GM12874 (cell line): ENCODE measurements around the gene DCTN2.

Source experiments
- TF ChIP-seq, protein P1 (sequence below): IDR thresholded peaks from 2 replicates; pipeline ENCODE4 v1.5.1; 2011; ENCODE audit warnings: low read depth, mild to moderate bottlenecking, control low read depth, low read length, moderate library complexity; ENCODE audit not compliant: insufficient read depth

The DCTN2 gene

DNA sequence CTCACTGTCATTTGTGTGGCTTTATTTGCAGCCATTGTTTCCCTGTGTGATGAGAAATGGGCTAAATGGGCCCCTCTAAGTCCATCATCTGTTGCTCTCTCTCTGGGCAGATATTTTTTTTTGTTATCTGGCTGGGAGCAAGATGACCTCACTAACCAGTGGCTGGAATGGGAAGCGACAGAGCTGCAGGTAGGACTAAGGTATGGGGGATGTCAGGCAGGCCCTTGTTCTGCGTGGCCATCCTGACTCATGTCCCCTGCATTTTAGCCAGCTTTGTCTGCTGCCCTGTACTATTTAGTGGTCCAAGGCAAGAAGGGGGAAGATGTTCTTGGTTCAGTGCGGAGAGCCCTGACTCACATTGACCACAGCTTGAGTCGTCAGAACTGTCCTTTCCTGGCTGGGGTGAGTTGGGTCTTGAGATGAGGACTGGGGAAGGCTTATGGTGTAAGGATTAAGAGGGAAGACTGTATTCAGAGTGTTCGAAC is 57.8 kb downstream of the DCTN2 start:
- TF ChIP-seq, protein P1, sequence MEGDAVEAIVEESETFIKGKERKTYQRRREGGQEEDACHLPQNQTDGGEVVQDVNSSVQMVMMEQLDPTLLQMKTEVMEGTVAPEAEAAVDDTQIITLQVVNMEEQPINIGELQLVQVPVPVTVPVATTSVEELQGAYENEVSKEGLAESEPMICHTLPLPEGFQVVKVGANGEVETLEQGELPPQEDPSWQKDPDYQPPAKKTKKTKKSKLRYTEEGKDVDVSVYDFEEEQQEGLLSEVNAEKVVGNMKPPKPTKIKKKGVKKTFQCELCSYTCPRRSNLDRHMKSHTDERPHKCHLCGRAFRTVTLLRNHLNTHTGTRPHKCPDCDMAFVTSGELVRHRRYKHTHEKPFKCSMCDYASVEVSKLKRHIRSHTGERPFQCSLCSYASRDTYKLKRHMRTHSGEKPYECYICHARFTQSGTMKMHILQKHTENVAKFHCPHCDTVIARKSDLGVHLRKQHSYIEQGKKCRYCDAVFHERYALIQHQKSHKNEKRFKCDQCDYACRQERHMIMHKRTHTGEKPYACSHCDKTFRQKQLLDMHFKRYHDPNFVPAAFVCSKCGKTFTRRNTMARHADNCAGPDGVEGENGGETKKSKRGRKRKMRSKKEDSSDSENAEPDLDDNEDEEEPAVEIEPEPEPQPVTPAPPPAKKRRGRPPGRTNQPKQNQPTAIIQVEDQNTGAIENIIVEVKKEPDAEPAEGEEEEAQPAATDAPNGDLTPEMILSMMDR = no peak

DNA sequence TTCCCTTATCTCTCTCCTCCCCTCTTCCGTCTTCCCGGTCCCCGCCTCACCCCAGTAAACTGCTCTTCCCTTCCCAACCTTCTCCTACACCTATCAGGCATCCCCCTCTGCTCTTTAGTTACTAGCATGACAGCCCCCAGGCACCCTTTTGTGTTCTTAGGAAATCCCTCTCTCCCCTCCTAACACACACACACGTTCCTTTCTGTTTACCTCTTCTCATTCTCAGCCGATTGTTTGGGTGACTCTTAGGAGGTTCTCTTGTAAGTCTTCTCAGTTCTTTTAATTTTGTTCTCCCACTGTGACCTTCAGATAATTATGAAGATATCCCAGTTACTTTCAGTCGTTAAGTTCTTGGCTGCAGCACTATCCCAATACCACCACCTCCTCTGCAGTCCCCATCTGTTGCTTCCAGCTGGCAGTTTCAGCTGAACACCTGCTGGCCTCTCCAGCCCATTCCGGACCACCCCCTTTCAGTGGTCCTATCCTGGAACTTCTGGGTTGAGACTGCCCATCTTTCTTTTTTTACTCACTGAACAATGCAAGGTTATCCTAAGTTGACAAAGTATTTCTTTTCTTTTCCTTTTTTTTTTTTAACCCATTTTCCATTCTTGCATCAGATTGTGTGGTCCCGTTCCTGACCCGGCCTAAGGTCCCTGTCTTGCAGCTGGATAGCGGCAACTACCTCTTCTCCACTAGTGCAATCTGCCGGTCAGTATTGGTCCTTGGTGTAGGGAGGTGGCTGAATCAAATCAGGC is 58.4 kb downstream of the DCTN2 start:
- TF ChIP-seq, protein P1 = no peak

DNA sequence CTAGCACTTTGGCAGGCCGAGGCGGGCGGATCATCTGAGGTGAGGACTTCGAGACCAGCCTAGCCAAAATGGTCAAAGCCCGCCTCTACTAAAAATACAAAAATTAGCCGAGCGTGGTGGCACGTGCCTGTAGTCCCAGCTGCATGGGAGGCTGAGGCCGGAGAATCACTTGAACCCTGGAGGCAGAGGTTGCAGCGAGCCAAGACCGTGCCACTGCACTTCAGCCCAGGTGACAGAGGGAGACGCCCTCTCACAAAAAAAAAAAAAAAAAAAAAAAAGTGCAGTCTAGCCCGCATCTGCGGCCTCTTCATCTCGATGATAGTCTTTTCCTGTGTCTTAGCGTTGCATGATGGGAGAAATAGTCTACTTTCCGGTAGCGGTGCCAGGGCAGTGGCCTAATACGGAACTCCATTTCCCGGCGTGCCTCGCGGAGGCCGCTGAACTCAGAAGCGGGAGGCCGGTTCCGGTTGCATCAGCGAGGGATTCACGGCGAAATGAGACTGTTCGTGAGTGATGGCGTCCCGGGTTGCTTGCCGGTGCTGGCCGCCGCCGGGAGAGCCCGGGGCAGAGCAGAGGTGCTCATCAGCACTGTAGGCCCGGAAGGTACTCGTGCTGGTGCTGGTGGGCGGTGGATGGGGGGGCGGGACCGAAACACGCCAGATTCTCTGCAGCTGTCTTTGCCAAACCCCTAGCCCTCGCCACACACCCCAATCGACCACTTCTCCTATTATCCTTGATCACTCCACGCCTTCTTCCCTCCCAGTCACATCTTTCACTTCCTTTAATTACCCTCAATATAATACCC is 59.2 kb downstream of the DCTN2 start, which contains the start of gene MARS1:
MARS1 (plus strand) TSS at position 472 of the 805 bp plus-strand sequence; CDS start at position 495, 23 bp downstream.
- TF ChIP-seq, protein P1 = peak; percentile 43

DNA sequence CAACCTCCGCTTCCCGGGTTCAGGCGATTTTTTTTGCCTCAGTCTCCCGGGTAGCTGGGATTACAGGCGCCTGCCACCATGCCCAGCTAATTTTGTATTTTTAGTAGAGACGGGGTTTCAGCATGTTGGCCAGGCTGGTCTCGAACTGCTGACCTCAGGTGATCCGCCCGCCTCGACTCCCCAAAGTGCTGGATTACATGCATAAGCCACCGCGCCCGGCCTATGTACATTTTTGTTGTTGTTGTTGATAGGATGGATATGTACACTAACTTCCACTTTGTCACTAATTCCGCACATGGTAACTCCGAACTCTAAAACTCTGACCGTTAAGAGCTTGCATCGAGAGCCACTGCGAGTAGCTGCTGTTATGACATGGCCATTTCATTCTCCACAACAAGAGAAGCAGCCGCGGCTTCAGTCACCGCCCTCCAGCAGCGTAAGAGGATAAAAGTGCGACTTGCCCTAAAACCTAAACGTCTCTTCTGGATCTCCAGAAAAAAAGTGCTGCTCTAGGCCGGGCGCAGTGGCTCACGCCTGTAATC is 59.9 kb downstream of the DCTN2 start:
- TF ChIP-seq, protein P1 = no peak

DNA sequence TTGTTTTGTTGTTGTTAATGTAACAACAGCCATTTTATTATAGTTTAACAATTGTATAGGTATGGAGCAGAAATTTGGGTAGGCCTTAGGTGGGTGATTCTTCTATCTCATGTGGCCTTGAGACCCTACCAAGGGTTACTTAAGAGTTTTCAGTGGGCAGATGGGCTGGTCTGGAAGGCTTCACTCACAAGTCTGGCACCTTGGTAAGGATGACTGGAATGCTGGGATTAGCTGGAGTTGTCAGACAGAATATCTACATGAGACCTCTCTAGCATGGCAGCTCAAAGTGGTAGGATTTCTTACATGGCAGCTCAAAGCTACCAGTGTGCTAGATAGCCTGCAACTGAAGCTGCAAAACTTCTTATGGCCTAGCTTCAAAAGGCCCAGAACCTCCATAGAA is 61.3 kb downstream of the DCTN2 start:
- TF ChIP-seq, protein P1 = no peak

DNA sequence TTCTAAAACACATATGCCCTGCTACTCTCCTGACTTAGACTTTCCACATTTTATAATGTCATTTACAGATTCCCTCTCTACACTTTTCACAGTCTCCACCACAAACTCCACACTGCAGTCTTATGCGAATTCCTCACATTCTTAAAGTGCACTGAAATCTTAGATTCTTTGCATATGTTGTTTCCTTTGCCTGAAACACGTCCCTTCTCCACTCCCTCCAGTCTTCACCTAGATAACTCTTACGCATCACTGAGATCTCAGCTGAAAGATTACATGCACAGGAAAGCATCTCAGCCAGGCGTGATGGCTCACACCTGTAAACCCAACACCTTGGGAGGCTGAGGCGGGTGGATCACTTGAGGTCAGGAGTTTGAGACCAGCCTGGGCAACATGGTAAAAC is 63.5 kb downstream of the DCTN2 start:
- TF ChIP-seq, protein P1 = no peak

DNA sequence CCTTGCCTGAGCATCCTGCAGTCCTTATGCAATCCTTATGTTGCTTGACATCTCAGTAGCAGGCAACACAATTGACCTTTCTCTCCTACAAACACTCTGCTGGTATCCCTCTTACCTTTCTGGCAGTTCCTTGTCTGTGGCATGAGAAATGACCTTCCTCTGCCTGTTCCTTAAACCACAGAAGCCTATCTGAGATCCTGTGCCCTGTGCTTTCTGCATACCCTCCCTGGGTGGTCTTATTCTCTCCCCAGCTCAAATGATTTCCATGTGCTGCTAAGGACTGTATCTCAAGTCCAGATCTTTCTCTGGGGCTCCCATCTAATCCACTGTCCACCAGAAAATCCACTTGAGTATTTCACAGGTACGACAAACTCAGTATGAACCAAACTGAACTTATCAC is 65.3 kb downstream of the DCTN2 start:
- TF ChIP-seq, protein P1 = no peak
